Bone marrow (tissue), 2 donors: Measurements from ENCODE around the gene TRIM68.

Source experiments
- DNase-seq, 2 donors: peaks; one replicate each; lab custom pipeline; 2025; lab: John Stamatoyannopoulos, UW

TRIM68 gene

DNA sequence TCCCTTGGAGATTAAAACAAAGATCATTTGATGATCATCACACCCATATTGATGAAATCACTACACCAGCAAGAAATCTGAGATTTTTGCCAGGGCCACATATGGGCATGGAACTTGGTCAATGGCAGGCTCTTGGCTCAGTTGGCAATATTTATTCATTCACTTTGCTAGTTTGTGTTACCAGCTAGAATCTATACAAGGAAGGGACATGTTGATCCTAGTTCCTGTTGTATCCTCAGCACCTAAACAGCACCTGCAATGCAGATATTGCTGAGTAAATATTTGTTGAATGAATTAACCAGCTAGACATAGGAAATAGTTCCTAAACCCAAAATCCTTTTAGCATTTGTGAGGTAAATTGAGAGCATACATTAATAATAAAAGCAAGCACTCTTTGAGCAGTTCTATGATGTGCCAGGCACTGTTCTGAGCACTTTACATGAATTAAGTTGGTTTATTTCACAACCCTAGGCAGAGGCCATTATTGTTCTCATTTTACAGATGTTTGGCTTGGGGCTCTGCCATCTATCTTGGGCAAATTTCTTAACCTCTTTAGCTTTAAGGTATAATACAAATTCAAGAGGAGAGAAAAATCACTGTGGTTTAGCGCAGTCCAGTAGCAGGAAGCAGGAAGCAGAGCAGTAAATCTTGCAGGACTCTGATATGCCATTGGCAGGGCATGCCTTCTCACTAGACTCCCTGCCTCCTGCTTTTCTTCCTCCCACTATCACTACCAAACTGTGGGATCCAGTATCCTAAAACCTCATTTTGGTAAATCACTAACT is 1.6 kb downstream of the TRIM68 start:
- DNase-seq: no peak

DNA sequence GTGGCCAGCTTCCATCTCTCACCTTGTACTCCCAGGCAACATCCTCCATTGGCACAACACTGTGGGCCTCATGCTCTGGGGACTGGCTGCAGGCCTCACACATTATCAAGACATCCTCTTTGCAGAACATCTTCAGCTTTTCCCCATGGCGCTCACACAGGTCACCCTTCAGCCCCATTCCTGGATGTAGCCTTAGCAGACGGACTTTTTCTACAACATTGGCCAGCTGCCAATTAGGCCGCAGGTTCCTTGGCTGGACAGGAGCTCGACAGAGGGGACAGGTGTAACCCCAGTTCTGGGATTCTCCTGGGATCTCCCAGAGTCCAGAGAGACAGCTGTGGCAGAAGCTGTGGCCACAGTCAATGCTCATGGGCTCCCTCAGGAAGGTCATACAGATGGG is 3.0 kb downstream of the TRIM68 start:
- no peak for DNase-seq

DNA sequence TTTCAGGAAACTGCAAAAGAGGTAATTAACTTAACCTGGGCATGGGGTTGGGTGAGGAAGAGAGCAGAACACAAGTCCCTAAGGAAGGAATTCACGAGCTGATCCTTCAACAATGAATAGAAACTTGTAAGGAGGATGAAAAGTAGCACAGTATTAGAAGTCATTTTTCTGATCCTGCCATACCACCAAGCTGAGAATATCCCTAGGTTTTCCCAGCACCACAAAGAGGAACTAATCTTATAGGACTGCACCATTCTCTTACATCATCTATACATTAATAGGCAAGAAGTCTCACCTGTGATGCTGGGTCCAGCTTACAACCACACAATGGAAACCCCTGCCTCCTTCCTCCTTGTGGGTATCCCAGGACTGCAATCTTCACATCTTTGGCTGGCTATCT is 14.3 kb downstream of the TRIM68 start, which contains the start of gene OR52I1:
TSS of gene OR52I1 (plus strand) at position 301 of the 400 bp plus-strand sequence. CDS start at position 301, 0 bp downstream.
- no peak for DNase-seq

DNA sequence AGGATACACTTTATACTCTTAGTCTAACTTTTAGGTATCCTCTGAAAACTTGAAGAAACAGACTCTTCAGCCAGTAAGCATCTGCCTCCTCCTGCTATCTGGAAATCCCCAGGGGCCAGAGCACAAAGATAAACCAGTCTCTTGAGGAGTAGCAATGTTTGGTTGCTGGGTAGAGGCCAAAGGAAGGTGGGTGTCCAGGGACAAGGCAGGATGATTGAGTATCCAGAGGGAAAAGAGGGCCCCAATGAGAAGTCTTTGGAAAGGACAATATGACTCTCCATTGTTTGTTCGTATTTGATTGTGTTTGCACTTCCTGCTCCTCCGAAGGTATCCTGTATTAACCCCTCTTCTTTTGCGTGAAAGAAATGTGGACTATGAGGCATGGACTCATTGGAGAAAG is 19.0 kb downstream of the TRIM68 start:
- DNase-seq: no peak

DNA sequence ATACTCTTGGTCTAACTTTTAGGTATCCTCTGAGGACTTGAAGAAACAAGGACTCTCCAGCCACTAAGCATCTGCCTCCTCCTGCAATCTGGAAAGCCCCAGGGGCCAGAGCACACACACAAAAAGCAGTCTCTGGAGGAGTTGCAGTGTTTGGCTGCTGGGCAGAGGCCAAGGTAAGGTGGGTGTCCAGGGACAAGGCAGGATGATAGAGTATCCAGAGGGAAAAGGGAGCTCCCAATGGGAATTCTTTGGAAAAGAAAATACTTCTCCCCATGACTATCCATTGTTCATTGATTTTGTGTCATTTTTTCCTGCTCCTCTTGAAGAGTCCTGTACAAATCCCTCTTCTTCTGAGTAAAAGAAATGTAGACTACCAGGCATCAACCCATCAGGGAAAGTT is 26.6 kb downstream of the TRIM68 start, which contains the start of gene OR52I2:
TSS of gene OR52I2 (plus strand) at position 301 of the 400 bp plus-strand sequence.
- no peak for DNase-seq

DNA sequence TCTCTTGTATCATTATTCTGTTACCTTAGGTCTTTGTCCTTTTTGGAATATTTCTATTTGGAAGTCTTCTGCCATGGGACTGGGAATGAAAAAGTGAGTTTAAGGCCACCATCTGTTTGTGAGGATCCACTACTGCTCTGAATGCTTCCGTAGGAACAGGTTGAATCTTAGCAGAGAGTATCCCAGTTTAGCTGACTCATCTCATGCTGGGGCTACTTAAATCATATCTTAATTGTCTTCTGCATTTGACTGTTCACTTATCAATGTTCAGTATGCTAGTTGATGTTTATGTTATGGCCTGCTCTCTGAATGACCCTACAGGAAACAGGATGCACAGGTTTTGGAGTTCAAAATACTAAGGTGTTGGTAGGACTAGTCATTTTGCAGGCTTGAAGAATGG is 27.9 kb downstream of the TRIM68 start:
- no peak for DNase-seq

DNA sequence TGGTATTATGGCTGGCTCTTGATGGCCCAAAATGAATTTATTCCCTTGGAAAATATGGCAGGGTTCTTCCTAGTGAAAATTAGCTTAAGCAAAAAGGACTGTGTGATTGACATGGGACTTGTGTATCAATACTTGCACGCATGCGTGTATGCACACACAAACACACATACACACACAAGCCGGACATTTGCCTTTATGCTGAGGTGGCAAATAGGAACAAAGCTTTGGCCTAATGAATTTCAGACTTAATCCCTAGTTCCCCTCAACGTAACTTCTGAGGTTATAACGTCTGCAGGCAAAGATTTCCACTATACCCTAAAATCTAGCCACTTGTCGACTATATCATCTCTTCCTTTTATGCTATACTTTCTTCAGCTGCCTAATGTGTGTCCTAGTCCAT is 29.4 kb downstream of the TRIM68 start:
- no peak for DNase-seq

DNA sequence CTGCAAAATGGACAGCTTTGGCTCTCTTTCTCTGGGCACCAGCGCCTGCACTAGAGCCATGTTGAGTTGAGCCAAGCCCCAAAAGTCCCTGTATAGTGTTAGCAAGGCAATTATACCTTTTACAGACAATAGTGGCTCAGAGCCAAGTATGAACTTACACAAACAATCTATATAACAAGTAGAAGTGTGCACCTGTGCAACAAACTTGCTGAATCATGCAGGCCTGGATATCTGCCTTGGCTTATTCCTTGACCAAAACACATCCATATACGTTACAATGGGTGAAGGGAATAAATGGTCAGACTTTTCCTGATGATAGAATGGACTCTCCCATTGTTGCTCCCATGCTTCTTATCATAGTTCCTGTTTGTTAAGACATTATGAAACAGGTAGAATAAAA is 30.3 kb downstream of the TRIM68 start:
- DNase-seq: no peak

DNA sequence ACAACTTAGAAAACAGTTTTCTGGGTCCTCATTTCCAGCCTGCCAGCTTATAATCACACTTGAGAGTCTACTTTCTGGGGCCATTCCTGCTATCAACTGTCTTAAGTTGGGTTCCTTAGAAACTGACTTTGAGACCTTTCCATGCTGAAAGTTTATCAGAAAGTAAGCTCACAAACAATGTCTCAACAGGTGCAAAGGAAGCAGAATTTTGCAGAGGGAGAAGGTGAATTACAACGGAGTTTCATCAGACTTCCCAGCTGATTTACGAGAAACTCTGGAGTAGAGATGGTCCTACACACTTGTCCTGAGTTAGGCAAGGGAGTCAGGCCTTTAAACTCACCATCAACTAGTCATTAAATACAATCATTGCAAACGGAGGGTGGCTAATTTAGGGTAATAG is 31.2 kb downstream of the TRIM68 start:
- no peak for DNase-seq

DNA sequence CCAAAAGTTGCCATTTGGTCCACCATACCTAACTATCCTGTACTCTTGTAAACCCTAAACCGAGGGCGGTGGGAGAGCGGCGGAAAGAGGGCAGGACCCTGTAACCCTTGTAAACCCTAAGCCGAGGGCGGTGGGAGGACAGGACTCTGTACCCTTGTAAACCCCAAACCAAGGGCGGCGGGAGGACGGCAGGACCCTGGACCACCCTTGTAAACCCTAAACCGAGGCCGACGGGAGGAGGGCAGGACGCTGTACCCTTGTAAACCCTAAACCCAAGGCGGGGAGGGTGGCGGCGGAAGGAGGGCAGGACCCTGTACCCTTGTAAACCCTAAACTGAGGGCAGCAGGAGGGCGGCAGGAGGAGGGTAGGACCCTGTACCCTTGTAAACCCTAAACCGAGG is 39.0 kb downstream of the TRIM68 start:
- DNase-seq: no peak

DNA sequence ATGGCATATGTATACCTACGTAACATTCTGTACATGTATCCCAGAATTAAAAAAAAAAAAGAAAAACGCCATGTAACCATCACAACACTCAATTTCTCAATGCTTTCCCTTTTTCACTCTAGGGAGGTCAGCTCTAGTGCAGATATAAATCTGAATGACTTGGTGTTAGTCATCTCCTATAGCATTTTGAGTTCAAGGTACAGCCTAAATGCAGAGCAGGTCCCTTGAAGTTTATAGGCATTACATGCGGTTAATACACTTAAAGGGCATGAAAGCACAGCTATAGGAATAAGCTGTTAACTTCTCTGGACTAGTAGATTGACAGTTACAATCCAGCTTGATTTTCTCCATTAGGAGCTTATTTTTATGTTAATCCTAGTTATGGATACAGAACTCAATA is 42.7 kb downstream of the TRIM68 start:
- no peak for DNase-seq

DNA sequence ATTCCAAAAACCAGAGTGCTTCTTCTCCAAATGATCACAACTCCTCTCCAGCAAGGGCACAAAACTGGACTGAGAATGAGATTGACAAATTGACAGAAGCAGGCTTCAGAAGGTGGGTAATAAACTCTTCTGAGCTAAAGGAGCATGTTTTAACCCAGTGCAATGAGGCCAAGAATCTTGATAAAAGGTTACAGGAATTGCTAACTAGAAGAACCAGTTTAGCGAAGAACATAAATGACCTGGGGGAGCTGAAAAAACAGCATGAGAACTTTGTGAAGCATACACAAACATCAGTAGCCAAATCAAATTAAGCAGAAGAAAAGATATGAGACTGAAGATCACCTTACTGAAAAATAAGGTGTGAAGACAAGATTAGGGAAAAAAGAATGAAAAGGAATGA is 47.6 kb downstream of the TRIM68 start:
- DNase-seq: no peak

DNA sequence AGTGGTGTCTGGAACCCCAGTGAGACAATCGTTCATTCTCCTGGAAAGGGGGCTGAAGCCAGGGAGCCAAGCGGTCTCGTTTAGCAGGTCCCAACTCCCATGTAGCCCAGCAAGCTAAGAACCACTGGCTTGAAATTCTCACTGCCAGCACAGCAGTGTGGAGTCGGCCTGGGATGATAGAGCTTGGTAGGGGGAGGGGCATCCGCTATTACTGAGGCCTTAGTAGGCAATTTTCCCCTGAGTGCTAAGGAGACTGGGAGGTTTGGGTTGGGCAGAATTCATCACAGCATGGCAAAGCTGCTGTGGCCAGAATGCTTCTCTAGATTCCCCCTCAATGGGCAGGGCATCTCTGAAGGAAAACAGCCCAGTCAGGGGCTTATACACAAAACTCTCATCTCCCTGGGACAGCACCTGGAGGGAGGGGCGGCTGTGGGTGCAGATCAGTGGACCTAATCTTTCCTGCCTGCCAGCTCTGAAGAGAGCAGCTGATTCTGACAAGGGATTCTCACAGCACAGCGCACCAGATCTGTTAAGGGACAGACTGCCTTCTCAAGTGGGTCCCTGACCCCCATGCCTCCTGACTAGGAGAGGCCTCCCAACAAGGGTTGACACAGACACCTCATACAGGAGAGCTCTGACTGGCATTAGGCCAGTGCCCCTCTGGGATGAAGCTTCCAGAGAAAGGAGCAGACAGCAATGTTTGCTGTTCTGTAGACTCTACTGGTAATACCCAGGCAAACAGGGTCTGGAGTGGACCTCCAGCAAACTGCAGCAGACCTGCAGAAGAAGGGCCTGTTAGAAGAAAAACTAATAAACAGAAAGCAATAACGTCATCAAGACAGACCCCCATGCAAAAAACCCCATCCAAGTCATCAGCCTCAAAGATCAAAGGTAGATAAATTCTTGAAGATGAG is 48.2 kb downstream of the TRIM68 start:
- no peak for DNase-seq

DNA sequence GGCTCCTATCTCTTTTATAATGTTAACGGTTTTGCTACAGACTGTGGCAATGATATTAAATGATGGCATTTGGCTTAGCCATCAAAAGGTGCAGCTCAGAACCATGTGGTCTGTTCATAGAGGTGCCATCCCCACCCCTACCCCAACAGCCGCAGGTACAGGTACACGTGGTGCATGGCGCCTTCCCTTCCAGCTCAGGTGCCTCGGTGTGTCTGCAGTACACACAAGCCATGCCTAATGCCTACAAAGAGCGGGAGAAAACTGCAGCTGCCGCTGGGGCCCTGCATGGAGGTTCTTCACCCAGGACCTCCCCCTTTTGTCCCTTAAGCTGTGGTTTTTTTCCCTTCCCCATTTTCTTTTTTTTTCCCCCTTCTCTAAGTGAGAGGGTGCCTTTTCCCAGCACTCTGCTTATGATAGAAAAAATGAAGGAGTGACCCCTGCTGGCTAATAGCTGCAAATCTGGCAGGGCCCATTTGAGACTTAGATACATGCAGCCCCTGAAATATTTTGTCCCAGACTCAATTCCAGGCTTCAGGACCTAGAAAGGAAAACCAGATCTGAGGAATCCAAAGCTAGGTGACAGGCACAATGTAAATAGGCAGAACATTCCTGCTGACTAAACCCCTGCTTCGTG is 56.6 kb downstream of the TRIM68 start:
- DNase-seq: no peak
